Urinary bladder (tissue), 4 donors: Measurements from ENCODE around the gene BRINP1. TPM values are rescaled to one million over a fixed set of nuclear protein-coding genes. Genes with fewer than 3 reads are reported as not detected.

ENCODE experiments used
- DNase-seq: peaks from one replicate; pipeline ENCODE4 v3.0.0-alpha.2; 2015; ENCODE audit errors: extremely low spot score
- H3K27ac ChIP-seq: one replicate; pipeline ENCODE4 v1.5.1; 2013; ENCODE audit warnings: low read depth, mild to moderate bottlenecking, moderate library complexity
- H3K36me3 ChIP-seq: one replicate; pipeline ENCODE4 v1.6.1; 2013; ENCODE audit warnings: mild to moderate bottlenecking, moderate library complexity; ENCODE audit not compliant: insufficient read depth
- H3K4me1 ChIP-seq: one replicate; pipeline ENCODE4 v1.6.1; 2013; ENCODE audit warnings: mild to moderate bottlenecking, moderate library complexity; ENCODE audit not compliant: insufficient read depth
- H3K4me3 ChIP-seq: one replicate; pipeline ENCODE4 v1.5.1; 2013; ENCODE audit warnings: low read depth, low read length
- WGBS: extraction: QIAGEN DNeasy Blood & Tissue Kit; methylation state at CpG from one replicate; pipeline ENCODE4 v1.1.7; 2013; 5-methylcytosine and 5-hydroxymethylcytosine counted together
- polyA plus RNA-seq: library from polyadenylated mRNA; stranded (reverse); fragments of 200-250 nt; gene quantifications from one replicate; pipeline ENCODE4 v1.2.3, GENCODE V29; 2013
- total RNA-seq: library from RNA; depleted of rRNA; stranded (reverse); fragments of >200 nt; gene quantifications from one replicate; pipeline ENCODE4 v1.2.3, GENCODE V29; 2014
- donor health status: healthy with polysubstance abuse.
- donor health status: healthy.

Gene BRINP1
- total and polyA plus RNA-seq, 2 donors = 0.23 to 0.58 TPM

DNA sequence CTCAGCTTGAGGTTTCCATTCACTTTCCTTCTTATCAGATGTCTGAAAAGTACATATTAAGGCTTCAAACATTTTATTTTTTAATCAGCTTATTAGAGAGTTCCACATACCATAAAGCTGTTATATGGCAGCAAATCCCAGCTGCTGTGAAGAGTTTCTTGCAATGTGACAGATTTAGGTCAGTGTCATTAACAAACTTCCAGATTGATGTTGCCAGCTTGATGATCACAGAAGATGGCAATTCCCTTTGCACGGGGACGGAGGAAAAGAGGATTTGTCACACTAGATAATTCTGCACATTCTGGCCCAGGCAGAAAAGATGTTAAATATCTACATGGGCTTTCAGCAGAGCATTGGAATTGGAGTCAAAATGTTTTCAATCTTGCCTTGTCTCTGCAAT lies 215.8 kb downstream of the BRINP1 start:
- no peaks in the 10 kb centered on the region for H3K4me1 ChIP-seq
- WGBS = 68% methylated on average over 2 of the region's 2 CpGs
- H3K36me3 ChIP-seq = no peaks in the 10 kb centered on the region
- DNase-seq = no peak
- H3K4me3 ChIP-seq = no peak overlapping the region
- H3K27ac ChIP-seq = no peak overlapping the region

DNA sequence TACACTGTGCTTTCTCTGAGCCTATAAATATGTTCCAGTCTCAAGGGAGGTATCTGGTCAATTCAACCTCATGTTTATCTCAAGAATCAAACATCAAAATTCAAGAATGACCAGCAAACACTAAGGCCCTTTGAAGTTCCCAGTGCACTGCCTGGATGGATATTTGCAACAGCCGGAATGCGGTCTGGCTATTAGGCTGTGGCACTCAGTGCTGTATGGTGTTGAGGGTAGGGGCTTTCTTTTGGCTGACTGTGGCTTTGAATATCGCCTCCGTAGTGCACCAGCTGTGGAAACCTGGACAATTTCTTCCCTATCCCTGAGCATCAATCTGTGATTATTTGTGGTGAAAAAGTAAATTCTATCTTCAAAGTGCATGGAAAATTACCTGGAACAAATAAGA lies 220.4 kb downstream of the BRINP1 start:
- WGBS = 58% methylated on average over 4 of the region's 4 CpGs
- Histone ChIP-seq H3K4me3 (no peak overlapping the region), H3K27ac (no peak overlapping the region), H3K4me1 (no peaks in the 10 kb centered on the region), H3K36me3 (no peaks in the 10 kb centered on the region)
- DNase-seq = no peak

DNA sequence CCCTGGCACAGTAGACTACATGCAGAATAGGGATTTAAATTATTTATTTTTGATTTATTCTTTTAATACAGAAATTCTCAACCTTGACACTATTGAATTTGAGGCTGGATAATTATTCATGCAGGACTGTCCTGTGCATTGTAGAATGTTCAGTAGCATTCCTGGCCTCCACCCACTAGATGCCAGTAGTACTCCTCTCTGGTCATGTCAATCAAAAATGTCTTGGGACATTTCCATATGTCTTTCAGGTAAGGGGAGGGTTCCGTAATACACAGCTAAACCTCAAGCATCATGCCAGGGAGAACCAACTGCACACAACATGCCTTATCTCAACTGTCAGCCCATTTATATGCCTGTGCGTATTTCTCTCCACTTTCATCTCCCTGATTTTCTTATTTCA lies 231.8 kb downstream of the BRINP1 start:
- no peak overlapping the region for H3K4me3 ChIP-seq
- no peaks in the 10 kb centered on the region for H3K36me3 ChIP-seq
- 87% methylated on average over 2 of the region's 2 CpGs for WGBS
- H3K27ac ChIP-seq = no peak overlapping the region
- no peak for DNase-seq
- no peaks in the 10 kb centered on the region for H3K4me1 ChIP-seq

DNA sequence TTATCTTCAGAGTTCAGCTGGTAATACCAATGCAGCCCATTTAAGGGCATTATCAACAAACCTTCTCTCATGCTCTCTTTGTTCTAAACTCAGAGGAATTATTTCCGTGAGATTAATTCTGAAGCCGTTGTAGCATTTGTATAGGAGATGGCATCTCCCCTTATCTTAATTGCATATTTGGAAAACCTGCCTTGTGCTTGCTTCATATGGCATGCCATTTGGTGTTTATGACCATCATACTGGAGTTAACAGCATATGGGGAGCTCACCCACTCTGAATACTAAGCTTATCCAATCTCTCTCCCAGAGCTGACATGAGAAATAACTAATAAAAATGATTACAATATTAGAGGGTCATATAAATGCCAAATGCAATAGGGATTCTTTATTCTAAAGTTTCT lies 243.2 kb downstream of the BRINP1 start:
- H3K4me3 ChIP-seq = no peak overlapping the region
- 15% methylated on average over 2 of the region's 2 CpGs for WGBS
- H3K27ac ChIP-seq = no peak overlapping the region
- no peak for DNase-seq
- H3K36me3 ChIP-seq = no peaks in the 10 kb centered on the region
- H3K4me1 ChIP-seq = no peaks in the 10 kb centered on the region

DNA sequence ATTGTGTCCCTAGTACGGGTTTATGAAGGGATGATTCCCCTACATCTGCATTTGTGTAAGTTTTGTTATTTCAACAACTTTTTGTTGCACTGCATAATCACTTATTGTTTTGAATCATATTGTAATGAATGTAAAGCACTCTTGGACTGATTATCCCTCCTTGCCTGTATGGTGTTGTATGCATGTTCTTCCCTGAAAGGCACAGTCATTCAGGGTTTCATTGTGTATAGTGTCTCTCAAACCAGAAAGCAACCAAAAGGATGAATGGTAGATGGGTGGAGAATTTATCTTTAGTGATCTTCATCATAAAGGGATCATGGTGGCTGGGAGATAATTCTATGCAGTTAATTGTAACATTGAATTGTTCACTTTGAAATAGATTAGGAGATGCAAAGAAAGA lies 247.3 kb downstream of the BRINP1 start:
- WGBS = 86% methylated on average over 1 of the region's 1 CpG
- H3K36me3 ChIP-seq = no peaks in the 10 kb centered on the region
- no peaks in the 10 kb centered on the region for H3K4me1 ChIP-seq
- no peak overlapping the region for H3K27ac ChIP-seq
- DNase-seq = no peak
- H3K4me3 ChIP-seq = no peak overlapping the region

DNA sequence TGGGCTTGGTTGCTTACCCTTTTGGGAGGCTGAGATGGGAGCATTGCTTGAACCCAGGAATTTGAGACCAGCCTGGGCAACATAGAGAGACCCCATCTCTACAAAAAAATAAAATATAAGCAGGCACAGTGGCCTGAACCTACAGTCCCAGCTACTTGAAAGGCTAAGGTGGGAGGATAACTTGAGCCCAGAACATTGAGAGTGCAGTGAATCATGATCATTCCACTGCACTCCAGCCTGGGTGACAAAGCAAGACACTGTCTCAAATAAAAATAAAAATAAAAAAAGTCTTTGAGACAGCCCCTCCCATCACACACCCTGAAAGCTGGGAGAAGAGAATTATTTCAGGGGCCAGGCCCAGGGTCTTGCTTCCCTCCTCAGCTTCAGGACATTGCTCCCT lies 251.8 kb downstream of the BRINP1 start:
- no peak overlapping the region for H3K27ac ChIP-seq
- DNase-seq = no peak
- no peak overlapping the region for H3K4me3 ChIP-seq

More for the DNA sequence above, 251.8 kb downstream of the BRINP1 start:
- Histone ChIP-seq H3K4me1 (no peaks in the 10 kb centered on the region), H3K36me3 (no peaks in the 10 kb centered on the region)
